ENCODE measurements around the gene VAV2. TPM values are rescaled to one million over a fixed set of nuclear protein-coding genes. Genes with fewer than 3 reads are reported as not detected.
A peak's percentile ranks its signal among the peaks of the same experiment; 100 is the strongest.

The VAV2 gene
- total RNA-seq, 1 donor from 2014 or later = 34.6 TPM

DNA sequence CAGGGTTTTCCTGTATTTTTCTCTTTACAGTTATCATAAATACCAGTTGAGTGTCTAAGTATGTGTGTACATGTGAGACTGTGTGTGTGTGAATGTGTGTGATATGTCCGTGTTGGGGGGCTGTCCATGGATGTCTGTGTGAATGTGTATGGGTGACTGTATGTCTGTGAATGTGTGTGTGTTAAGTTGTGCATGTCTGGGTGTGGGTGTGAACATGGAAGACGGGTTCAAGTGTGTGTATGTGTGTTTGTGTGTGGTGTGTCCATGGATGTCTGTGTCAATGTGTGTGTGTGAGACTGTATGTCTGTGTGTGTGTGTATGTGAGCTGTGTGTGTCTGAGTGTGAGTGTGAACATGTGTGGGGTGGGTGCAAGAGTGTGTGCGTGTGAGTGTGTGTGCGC, 55.0 kb downstream of the VAV2 start:
- no peaks in the 10 kb centered on the region for H3K27me3 ChIP-seq
- H3K4me1 ChIP-seq = peaks cover 18% of the 10 kb centered on the region
- intact Hi-C loops (cut with DNase I) = no loop called here
- no peaks in the 10 kb centered on the region for H3K9me3 ChIP-seq
- peaks cover 6% of the 10 kb centered on the region for H3K36me3 ChIP-seq
- no peak overlapping the region for H3K27ac ChIP-seq
- TF ChIP-seq, protein P1, sequence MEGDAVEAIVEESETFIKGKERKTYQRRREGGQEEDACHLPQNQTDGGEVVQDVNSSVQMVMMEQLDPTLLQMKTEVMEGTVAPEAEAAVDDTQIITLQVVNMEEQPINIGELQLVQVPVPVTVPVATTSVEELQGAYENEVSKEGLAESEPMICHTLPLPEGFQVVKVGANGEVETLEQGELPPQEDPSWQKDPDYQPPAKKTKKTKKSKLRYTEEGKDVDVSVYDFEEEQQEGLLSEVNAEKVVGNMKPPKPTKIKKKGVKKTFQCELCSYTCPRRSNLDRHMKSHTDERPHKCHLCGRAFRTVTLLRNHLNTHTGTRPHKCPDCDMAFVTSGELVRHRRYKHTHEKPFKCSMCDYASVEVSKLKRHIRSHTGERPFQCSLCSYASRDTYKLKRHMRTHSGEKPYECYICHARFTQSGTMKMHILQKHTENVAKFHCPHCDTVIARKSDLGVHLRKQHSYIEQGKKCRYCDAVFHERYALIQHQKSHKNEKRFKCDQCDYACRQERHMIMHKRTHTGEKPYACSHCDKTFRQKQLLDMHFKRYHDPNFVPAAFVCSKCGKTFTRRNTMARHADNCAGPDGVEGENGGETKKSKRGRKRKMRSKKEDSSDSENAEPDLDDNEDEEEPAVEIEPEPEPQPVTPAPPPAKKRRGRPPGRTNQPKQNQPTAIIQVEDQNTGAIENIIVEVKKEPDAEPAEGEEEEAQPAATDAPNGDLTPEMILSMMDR (IDR thresholded peaks at IDR 0.05) = no peak
- ATAC-seq = no peak
- DNase-seq = no peak
- H3K4me3 ChIP-seq = no peak overlapping the region

DNA sequence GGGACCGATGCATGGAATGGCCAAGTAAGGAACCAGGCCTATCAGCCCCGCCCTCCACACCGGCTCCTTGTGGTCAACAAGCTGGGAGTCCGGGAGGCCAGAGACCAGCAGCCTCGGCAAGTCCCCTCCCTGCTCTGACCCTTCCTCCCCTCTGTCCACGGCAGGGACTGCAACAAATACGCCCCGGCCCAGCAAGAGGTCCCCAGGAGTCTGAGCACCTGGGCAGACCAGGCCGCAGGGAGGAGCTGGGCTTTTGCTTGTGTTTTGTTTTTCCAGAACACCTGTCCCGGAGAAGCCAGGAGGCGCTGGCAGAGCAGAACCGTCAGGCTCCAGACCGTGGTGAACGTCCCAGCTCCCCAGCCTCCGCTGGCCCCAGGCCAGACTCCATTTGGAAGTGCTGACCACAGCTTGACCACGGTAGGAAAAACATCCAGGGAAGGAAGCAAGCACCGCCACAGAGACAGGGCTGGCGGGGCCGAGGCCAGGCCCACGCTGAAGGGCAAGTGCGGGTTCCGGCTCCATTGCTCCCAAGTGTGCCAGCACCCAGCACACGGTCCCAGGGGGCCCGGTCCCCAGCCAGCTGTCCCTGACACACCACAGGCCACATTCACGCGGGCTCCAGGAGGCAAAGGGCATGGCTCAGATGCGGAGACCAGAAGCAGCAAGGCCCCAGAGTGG, 56.7 kb downstream of the VAV2 start:
- intact Hi-C loops (cut with DNase I) = no loop called here
- peaks cover 6% of the 10 kb centered on the region for H3K36me3 ChIP-seq
- no peaks in the 10 kb centered on the region for H3K27me3 ChIP-seq
- peak overlapping the region; percentile 36 for H3K27ac ChIP-seq
- no peaks in the 10 kb centered on the region for H3K9me3 ChIP-seq
- DNase-seq (no peak), ATAC-seq (no peak)
- TF ChIP-seq, protein P1 (IDR thresholded peaks at IDR 0.05) = no peak
- H3K4me3 ChIP-seq = no peak overlapping the region
- peaks cover 21% of the 10 kb centered on the region for H3K4me1 ChIP-seq

DNA sequence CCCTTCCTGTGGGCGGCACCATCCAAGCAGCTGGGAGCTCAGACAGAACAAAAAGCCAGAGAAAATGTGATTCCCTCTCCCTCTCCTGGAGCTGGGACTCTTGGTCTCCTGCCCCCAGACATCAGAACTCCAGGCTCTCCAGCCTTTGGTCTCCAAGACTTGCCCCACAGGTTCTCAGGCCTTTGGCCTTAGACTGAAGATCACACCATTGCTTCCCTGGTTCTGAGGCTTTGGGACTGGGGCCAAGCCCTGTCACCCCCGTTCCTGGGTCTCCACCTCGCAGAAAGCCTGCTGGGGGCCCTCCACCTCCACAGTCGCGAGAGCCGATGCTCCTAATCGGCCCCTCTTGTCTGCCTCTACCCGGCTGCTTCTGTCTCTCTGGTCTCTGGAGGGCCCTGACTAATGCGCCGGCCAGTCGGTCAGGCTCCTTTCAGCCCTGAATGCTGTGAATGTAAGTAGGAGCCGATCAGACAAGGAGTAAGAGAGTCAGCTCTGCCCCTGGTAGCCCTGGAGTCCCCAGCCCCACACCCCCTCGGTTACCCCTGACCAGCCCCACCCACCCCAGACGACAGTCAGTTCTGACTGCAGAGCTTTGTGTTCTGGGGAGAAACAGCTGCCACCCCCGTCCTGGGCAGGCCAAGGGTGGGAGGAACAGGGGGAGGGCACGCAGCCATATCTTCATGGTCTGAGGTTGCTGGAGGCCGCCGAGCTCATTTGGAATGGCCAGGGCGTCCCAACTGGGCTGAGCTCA, 57.5 kb downstream of the VAV2 start:
- Histone ChIP-seq H3K36me3 (peaks cover 6% of the 10 kb centered on the region), H3K27me3 (no peaks in the 10 kb centered on the region), H3K4me1 (peaks cover 21% of the 10 kb centered on the region), H3K4me3 (no peak overlapping the region), H3K27ac (peak overlapping the region; percentile 36), H3K9me3 (no peaks in the 10 kb centered on the region)
- TF ChIP-seq, protein P1 (IDR thresholded peaks at IDR 0.05) = no peak
- intact Hi-C loops (cut with DNase I) = no loop called here
- ATAC-seq = no peak
- DNase-seq = no peak

GRCh38 chr9:133933426-133934026, 58.6 kb downstream of the VAV2 start:
- DNase-seq (no peak), ATAC-seq (no peak)
- peaks cover 2% of the 10 kb centered on the region for H3K36me3 ChIP-seq
- intact Hi-C loops (cut with DNase I) = no loop called here
- H3K27ac ChIP-seq = no peak overlapping the region
- TF ChIP-seq, protein P1 (IDR thresholded peaks at IDR 0.05) = no peak
- no peaks in the 10 kb centered on the region for H3K27me3 ChIP-seq
- no peaks in the 10 kb centered on the region for H3K9me3 ChIP-seq
- H3K4me1 ChIP-seq = peaks cover 21% of the 10 kb centered on the region
- H3K4me3 ChIP-seq = no peak overlapping the region

DNA sequence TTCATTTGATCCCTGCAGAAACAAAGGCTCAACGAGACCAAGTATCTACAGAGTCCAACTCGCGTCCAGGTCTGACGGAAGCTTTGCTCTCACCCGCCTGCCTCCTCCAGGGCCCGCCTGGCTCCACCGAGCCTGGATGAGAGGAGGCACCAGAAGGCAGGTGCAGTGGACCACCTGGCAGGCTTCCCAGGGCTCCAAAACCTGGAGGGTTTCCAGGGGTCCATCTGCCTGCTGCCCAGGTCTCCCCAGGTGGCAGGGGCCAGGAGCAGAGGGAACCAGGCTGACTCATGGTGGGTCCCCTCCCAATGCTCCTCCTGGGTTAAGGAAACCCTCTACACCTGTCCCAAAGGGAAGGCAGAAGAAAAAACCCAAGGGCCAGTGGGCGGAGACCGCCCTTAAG, 59.5 kb downstream of the VAV2 start:
- H3K4me1 ChIP-seq = peaks cover 21% of the 10 kb centered on the region
- intact Hi-C loops (cut with DNase I) = no loop called here
- TF ChIP-seq, protein P1 (IDR thresholded peaks at IDR 0.05) = no peak
- H3K9me3 ChIP-seq = no peaks in the 10 kb centered on the region
- DNase-seq = no peak
- H3K27ac ChIP-seq = peak overlapping the region; percentile 36
- no peaks in the 10 kb centered on the region for H3K36me3 ChIP-seq
- ATAC-seq = no peak
- H3K27me3 ChIP-seq = no peaks in the 10 kb centered on the region
- H3K4me3 ChIP-seq = no peak overlapping the region
